ENCODE results near the gene LRRC18. TPM values are rescaled to one million over a fixed set of nuclear protein-coding genes. Genes with fewer than 3 reads are reported as not detected.

Gene LRRC18
- total and polyA plus RNA-seq, 12 donors = not detected

- WGBS, 4 donors = 79 to 100% (median 87%) methylated on average over 2 of the region's 2 CpGs; no CpG with 5 or more reads in 1 of the 4 donors
- no peak for DNase-seq
- H3K27me3 ChIP-seq = peaks cover 3% of the 10 kb centered on the region
- no peak overlapping the region for H3K27ac ChIP-seq
- no peak overlapping the region for H3K4me3 ChIP-seq
- H3K4me1 ChIP-seq (replicated peaks in 1 of 2) = no peaks in the 10 kb centered on the region
- H3K36me3 ChIP-seq (replicated peaks in 1 of 2) = no peaks in the 10 kb centered on the region
- TF ChIP-seq POLR2A (IDR thresholded peaks at IDR 0.05) (no peak), CTCF (IDR thresholded peaks at IDR 0.05) (no peak)
- intact Hi-C loops (cut with DNase I) = no loop called here
- no peaks in the 10 kb centered on the region for H3K9me3 ChIP-seq (replicated peaks in 1 of 3)
Observed at GRCh38 chr10:48904861-48905260, 34.8 kb downstream of the LRRC18 start.

- no peak overlapping the region for H3K4me3 ChIP-seq
- intact Hi-C loops (cut with DNase I) = no loop called here
- H3K27me3 ChIP-seq = no peaks in the 10 kb centered on the region
- TF ChIP-seq CTCF (IDR thresholded peaks at IDR 0.05) (no peak), POLR2A (IDR thresholded peaks at IDR 0.05) (no peak)
- H3K36me3 ChIP-seq (replicated peaks in 1 of 2) = no peaks in the 10 kb centered on the region
- WGBS, 4 donors = 36 to 65% (median 61%) methylated on average over 2 of the region's 2 CpGs
- no peak overlapping the region for H3K27ac ChIP-seq
- H3K9me3 ChIP-seq (replicated peaks in 1 of 3) = no peaks in the 10 kb centered on the region
- no peaks in the 10 kb centered on the region for H3K4me1 ChIP-seq (replicated peaks in 1 of 2)
- no peak for DNase-seq
Observed at GRCh38 chr10:48903151-48903550, 36.5 kb downstream of the LRRC18 start.

GRCh38 chr10:48902096-48902495 is 37.5 kb downstream of the LRRC18 start:
- no peaks in the 10 kb centered on the region for H3K36me3 ChIP-seq (replicated peaks in 1 of 2)
- TF ChIP-seq POLR2A (IDR thresholded peaks at IDR 0.05) (no peak), CTCF (IDR thresholded peaks at IDR 0.05) (no peak)
- no peak for DNase-seq
- no peaks in the 10 kb centered on the region for H3K9me3 ChIP-seq (replicated peaks in 1 of 3)
- no peaks in the 10 kb centered on the region for H3K27me3 ChIP-seq
- H3K4me1 ChIP-seq (replicated peaks in 1 of 2) = no peaks in the 10 kb centered on the region
- WGBS, 4 donors = 84 to 90% (median 89%) methylated on average over 7 of the region's 7 CpGs
- H3K4me3 ChIP-seq = no peak overlapping the region
- intact Hi-C loops (cut with DNase I) = no loop called here
- no peak overlapping the region for H3K27ac ChIP-seq

- H3K27me3 ChIP-seq = no peaks in the 10 kb centered on the region
- intact Hi-C loops (cut with DNase I) = no loop called here
- no peak overlapping the region for H3K27ac ChIP-seq
- H3K9me3 ChIP-seq (replicated peaks in 1 of 3) = no peaks in the 10 kb centered on the region
- no peaks in the 10 kb centered on the region for H3K36me3 ChIP-seq (replicated peaks in 1 of 2)
- peak in 1 of 7 donors; percentile 11 for DNase-seq
- no peak overlapping the region for H3K4me3 ChIP-seq
- H3K4me1 ChIP-seq (replicated peaks in 1 of 2) = no peaks in the 10 kb centered on the region
- WGBS, 4 donors = 67 to 81% (median 75%) methylated on average over 5 of the region's 5 CpGs
- TF ChIP-seq POLR2A (IDR thresholded peaks at IDR 0.05) = no peak
- TF ChIP-seq CTCF (IDR thresholded peaks at IDR 0.05) = no peak
Observed at GRCh38 chr10:48901319-48901718, 38.3 kb downstream of the LRRC18 start.

Data from adrenal gland (tissue), 12 donors.